Stimulated activated CD4-positive, alpha-beta T cell treated with anti-CD3 and anti-CD28 coated beads, Interleukin-4, amount 100 ng/mL, for 24 hours (primary cell): ENCODE results near the gene ZDHHC12.
A peak's percentile ranks its signal among the peaks of the same experiment; 100 is the strongest.
"Not testable (repeated sequence)": the region's sequence is repeated elsewhere in the genome, so short reads cannot be mapped to it uniquely, and the experiment has no call there.

Source experiments
- DNase-seq: peaks from one replicate; pipeline ENCODE4 v3.0.0-alpha.2; 2020

The ZDHHC12 gene

GRCh38 chr9:128706671-128707381 lies 17.1 kb downstream of the ZDHHC12 start:
- DNase-seq = no peak

DNA sequence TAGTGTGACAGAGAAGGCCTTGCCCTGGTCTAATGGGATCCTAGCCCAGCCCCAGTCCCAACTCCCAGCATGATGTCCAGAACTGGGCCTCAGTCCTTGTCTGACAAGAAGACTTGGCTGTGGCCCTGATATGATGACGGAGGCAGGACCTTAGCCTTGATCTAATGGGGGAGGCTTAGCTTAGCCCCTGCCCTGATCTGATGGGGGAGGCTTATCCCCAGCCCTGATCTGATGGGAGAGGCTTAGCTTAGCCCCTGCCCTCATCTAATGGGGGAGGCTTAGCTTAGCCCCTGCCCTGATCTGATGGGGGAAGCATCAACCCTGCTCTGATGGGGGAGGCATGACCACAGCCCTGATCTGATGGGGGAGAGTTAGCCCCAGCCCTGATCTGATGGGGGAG lies 17.9 kb downstream of the ZDHHC12 start:
- no peak for DNase-seq

DNA sequence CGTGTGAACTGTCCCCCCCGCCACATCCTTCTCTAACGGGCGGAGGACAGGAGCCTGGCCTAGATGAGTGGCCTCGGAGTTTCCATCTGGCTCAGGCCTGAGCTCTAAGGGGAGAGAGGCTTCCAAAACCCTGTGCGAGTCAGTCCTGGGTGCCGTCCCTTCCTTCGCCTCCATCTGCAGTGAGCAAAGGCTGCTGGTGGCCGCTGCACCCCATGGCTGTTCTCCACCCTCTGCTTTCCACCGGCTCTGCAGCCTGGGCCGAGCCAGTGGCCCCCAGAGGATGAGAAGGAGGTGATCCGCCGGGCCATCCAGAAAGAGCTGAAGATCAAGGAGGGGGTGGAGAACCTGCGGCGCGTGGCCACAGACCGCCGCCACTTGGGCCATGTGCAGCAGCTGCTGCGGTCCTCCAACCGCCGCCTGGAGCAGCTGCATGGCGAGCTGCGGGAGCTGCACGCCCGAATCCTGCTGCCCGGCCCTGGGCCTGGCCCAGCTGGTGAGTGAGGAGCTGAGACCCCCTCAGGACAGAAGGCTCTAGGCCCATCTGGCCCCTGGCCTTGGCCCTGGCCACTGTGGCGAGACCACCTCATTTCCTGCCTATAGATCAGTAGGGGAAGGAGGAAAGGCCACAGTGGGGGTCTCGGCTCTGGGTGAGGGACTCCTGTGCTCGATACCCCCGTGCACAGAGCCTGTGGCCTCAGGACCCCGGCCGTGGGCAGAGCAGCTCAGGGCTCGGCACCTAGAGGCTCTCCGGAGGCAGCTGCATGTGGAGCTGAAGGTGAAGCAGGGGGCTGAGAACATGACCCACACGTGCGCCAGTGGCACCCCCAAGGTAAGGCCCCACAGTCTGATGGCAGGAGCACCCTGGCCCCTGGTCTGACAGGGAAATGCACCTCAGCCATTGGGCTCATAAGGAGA lies 18.6 kb downstream of the ZDHHC12 start:
- DNase-seq = no peak

- DNase-seq = no peak
Measured at GRCh38 chr9:128704356-128704670, 19.6 kb downstream of the ZDHHC12 start.

DNA sequence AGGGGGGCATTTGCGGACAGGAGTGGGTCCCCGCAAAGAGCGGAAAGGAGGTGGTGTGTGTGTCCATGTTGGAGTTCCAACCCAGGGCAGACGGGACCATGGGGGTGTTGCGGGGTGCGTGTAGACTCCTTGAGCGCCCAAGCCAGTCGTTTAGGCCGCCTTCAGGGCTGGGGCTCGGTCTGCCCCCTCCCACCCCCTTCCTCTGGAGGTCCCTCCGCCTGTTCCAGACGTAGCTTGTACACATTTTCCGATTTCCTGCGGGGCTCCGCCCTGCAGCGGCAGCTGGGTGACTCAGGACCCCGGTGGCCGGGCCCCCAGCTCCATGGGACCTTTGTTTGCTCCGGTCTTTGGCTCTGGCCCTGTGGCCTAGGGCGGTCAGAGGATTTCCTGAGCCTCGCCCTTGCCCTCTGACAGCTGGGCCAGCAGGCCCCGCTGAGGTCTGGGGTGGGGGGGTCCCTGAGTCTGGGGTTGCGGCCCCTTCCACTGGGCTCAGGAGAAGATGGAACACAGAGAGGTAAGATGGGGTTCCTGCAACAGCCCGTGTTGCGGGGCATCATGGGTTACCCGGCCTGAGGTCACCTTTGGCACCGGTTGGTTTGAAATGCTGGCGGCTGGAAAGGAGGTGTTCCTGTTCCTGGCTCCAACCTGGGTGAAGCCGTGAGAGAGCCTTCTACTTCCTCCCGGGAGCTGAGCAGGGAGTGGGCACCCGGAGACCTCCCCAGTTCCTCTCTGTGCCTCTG lies 20.1 kb downstream of the ZDHHC12 start:
- no peak for DNase-seq

DNA sequence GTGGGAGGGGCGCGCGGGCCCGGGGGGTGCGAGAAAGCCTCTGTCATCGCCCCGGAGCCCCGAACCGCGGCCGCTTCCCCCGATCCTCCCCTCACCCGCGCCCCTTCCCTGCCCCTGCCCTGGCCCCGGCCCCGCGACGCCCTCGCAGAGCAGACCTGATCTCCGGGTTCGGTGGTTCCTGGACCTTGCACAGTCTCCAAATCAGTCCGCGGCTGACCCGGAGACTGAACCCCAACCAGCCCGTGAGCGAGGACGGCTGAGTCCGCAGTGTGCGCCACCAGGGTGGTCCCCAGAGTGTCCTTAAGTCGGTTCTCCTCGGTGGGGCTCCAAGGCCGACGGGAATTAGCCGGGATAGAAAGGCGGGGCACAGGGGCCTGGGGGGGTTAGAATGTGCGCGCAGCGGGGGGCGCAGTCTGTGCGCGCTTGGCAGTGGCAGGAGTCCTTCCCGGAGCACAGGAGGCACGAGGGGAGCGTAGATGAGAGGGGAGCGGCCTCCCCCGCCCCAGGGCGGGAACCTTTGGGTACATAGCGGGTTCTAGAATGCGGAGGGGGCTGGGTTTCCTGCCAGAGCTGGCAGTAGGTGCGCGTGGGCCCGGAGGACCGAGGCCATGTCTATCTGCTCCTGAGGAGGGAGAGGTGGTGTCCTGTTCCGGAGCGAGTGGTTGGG lies 20.8 kb downstream of the ZDHHC12 start:
- DNase-seq = no peak

GRCh38 chr9:128702445-128702948 lies 21.4 kb downstream of the ZDHHC12 start, which contains the start of gene PKN3:
TSS of gene PKN3 (plus strand) at chr9:128702503. CDS start at chr9:128702916, 413 bp downstream.
- peak; percentile 89 for DNase-seq

GRCh38 chr9:128701227-128701854 lies 22.6 kb downstream of the ZDHHC12 start:
- no peak for DNase-seq

DNA sequence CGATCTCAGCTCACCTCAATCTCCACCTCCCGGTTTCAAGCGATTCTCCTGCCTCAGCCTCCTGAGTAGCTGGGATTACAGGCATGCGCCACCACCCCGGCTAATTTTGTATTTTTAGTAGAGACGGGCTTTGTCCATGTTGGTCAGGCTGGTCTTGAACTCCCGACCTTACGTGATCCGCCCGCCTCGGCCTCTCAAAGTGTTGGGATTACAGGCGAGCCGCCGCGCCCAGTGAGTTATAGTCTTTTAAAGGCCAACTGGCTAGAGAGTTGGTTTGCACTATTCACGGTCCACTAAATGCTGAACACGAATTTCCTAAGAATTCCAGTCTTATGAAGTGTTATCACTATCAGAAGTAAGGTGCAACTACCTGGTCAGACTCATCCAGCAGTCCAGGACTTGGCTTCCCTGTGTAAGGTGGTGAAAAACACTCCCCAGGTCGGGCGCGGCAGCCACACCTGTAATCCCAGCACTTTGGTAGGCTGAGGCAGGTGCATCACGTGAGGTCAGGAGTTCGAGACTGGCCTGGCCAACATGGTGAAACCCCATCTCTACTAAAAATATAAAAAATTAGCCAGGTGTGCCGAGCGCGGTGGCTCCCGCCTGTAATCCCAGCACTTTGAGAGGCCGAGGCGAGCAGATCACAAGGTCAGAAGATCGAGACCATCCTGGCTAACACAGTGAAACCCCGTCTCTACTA lies 24.7 kb downstream of the ZDHHC12 start:
- DNase-seq = not testable (repeated sequence)

- DNase-seq = no peak
Measured at GRCh38 chr9:128696923-128697707, 26.8 kb downstream of the ZDHHC12 start.

GRCh38 chr9:128694344-128694743 lies 29.6 kb downstream of the ZDHHC12 start:
- DNase-seq = no peak

DNA sequence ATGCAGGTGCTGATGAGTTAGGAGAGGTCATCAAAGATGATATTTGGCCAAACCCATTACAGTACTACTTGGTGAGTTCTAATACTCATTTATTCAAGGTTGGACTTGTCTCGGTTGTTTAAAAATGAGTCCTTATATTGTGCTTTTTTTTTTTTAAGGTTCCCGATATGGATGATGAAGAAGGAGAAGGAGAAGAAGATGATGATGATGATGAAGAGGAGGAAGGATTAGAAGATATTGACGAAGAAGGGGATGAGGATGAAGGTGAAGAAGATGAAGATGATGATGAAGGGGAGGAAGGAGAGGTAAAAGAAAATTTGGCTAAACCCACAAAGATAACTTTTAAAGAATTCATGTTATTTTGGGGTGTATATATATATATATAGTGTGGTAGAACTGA lies 30.2 kb downstream of the ZDHHC12 start:
- DNase-seq = not testable (repeated sequence)

DNA sequence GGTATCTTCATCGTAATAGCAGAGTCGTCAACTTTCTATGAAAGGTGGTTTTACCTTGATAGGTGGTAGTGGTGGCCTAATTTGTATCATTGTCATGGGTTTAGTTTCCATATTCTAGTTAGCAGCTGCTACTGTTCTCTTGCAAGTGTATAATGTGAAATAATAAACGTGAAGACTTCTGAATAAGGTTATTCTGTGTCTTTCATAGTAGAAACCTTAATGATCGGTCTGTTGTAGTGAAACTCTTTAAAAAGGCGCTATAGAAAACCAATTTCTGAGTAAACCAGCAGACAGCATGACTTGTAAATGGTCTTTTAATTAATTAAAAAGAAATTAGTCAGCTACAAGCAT lies 33.3 kb downstream of the ZDHHC12 start:
- no peak for DNase-seq

GRCh38 chr9:128689820-128690683 lies 33.9 kb downstream of the ZDHHC12 start:
- DNase-seq = peak; percentile 52

- DNase-seq = peak; percentile 61
Measured at GRCh38 chr9:128689293-128689774, 34.6 kb downstream of the ZDHHC12 start.

DNA sequence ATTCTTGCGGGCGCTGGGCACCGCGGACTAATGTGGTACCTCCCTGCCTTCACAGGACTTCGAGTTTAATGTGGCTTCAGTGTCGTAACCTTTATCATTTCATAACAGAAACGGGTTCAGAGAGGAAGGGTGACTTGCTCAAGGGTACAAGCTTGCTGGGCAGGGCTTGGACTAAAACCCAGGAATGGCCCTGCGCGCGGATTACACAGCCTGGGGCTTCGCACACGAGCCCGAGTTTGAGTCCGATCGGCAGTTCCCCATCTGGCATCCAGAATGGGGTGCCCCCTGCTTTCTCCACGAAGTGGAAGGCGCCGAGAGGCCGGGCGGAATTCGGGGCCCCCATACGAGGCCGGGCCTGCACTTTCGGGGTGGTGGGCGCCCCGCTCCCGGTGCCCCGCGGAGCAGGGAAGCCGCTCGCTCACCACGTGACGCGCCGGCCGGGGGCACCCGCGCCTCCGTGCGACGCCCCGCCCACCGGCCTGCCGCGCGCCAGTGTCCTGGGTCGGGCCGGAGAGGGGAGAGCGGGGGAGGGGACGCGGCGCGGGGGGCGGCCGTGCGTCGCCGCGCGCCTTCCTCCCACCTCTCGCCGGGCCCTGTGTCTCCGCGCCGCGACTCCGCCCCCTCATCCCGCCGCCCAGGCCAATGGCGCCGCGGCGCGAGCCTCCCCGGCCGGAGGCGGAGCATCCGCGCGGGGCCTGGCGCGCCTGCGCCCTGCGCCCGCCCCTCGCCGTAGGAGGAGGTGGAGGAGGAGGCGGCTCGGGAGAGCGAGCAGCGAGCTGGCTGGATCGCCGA lies 35.2 kb downstream of the ZDHHC12 start, which contains the start of gene SET:
Gene SET (plus strand): TSS at position 722 of the 792 bp plus-strand sequence. CDS start 361 bp downstream, outside the sequence.
- peak; percentile 91 for DNase-seq

DNA sequence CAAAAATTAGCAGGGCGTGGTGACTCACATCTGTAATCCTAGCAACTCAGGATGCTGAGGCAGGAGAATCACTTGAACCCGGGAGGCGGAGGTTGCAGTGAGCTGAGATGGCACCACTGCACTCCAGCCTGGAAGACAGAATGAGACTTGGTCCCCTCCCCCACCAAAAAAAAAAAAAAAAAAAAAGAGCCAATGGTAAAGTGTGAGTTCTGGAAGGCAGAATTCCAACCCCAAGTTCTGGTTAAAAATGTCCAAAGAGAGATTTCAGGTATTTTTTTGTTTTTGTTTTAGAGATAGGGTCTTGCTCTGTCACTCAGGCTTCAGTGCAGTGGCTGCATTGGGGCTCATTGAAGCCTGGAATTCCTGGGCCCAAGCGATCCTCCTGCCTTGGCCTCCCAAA lies 36.5 kb downstream of the ZDHHC12 start:
- no peak for DNase-seq
